Measurements from ENCODE around the gene MYO1E. TPM values are rescaled to one million over a fixed set of nuclear protein-coding genes. Genes with fewer than 3 reads are reported as not detected.

MYO1E gene
- total RNA-seq, 4 donors from 2014 or later, result 245 to 380 (median 268) TPM

DNA sequence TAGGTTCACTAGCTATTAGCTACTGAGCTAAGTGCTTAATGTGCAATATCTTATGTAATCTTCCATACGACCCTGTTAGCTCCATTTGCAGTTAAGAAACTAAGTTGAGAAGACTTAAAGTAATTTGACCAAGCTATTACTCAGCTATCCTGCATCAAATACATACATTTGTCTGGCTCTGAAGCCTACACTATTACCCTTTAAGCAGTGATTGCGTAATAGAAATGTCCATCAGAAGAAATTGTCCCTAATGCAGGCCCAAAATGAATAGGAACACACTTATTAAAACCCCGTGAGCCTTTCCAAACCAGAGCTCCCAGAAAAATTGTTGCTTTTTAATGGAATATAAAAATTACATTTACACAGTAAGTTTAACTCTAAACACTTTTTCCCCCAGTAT is 5.3 kb upstream of the MYO1E start:
- Histone ChIP-seq H3K27me3 (no peaks in the 10 kb centered on the region), H3K9me3 (no peaks in the 10 kb centered on the region), H3K4me3 (no peak overlapping the region), H3K4me1 (no peaks in the 10 kb centered on the region), H3K36me3 (no peaks in the 10 kb centered on the region), H3K27ac (no peak overlapping the region)
- TF ChIP-seq, protein P1, sequence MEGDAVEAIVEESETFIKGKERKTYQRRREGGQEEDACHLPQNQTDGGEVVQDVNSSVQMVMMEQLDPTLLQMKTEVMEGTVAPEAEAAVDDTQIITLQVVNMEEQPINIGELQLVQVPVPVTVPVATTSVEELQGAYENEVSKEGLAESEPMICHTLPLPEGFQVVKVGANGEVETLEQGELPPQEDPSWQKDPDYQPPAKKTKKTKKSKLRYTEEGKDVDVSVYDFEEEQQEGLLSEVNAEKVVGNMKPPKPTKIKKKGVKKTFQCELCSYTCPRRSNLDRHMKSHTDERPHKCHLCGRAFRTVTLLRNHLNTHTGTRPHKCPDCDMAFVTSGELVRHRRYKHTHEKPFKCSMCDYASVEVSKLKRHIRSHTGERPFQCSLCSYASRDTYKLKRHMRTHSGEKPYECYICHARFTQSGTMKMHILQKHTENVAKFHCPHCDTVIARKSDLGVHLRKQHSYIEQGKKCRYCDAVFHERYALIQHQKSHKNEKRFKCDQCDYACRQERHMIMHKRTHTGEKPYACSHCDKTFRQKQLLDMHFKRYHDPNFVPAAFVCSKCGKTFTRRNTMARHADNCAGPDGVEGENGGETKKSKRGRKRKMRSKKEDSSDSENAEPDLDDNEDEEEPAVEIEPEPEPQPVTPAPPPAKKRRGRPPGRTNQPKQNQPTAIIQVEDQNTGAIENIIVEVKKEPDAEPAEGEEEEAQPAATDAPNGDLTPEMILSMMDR (IDR thresholded peaks at IDR 0.05), result no peak
- TF ChIP-seq POLR2A (IDR thresholded peaks at IDR 0.05), result no peak
- DNase-seq, result no peak

DNA sequence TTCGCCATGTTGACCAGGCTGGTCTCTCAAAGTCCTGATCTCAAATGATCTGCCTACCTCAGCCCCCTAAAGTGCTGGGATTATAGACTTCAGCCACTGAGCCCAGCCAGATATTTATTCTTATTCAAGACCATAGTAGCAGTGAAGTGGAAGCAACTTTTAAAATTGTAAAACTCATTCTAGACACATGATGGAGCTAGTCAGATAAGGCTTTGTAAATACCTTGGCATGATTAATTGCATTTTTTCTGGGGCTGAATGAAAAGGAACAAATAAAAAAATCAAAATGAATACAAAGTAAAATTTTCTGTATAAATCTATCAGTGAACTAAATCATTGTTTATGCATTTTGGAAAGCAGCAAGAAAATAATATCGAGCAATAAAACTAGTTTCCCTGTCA is 4.1 kb upstream of the MYO1E start:
- no peaks in the 10 kb centered on the region for H3K9me3 ChIP-seq
- no peak for DNase-seq
- H3K27me3 ChIP-seq, result no peaks in the 10 kb centered on the region
- TF ChIP-seq, protein P1 (IDR thresholded peaks at IDR 0.05), result peak in 3 of 6 experiments; percentile 23 to 35 (median 26)
- TF ChIP-seq POLR2A (IDR thresholded peaks at IDR 0.05), result no peak
- no peaks in the 10 kb centered on the region for H3K36me3 ChIP-seq
- H3K4me3 ChIP-seq, result no peak overlapping the region
- H3K27ac ChIP-seq, result no peak overlapping the region
- H3K4me1 ChIP-seq, result no peaks in the 10 kb centered on the region

DNA sequence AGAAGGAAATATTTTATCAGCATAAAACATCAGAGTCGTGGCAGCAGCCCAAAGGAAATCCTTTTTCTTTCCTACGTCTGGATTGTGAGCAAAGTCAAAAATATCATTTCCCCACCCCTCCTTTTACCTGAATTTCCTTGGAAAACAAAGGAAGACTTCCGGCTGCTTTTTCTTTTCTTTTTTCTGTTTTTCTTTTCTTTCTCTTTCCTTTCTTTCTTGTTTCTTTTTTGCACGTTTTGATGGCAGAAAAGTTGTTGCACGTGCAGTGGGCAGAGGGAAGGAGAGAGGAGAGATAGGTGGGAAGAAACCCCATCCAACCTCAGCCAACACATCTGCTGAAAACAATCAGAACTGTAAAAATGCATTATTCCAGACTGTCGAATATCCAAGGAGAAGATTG is 544 bp upstream of the MYO1E start:
- H3K27ac ChIP-seq, result peak overlapping the region; percentile 85 to 96 (median 91)
- H3K36me3 ChIP-seq, result no peaks in the 10 kb centered on the region
- no peaks in the 10 kb centered on the region for H3K27me3 ChIP-seq
- H3K4me1 ChIP-seq, result peaks cover 0 to 12% (median 4%) of the 10 kb centered on the region in 4 donors
- DNase-seq, result no peak
- TF ChIP-seq, protein P1 (IDR thresholded peaks at IDR 0.05), result no peak
- TF ChIP-seq POLR2A (IDR thresholded peaks at IDR 0.05), result no peak
- peak overlapping the region; percentile 67 to 99 (median 84) for H3K4me3 ChIP-seq
- no peaks in the 10 kb centered on the region for H3K9me3 ChIP-seq

DNA sequence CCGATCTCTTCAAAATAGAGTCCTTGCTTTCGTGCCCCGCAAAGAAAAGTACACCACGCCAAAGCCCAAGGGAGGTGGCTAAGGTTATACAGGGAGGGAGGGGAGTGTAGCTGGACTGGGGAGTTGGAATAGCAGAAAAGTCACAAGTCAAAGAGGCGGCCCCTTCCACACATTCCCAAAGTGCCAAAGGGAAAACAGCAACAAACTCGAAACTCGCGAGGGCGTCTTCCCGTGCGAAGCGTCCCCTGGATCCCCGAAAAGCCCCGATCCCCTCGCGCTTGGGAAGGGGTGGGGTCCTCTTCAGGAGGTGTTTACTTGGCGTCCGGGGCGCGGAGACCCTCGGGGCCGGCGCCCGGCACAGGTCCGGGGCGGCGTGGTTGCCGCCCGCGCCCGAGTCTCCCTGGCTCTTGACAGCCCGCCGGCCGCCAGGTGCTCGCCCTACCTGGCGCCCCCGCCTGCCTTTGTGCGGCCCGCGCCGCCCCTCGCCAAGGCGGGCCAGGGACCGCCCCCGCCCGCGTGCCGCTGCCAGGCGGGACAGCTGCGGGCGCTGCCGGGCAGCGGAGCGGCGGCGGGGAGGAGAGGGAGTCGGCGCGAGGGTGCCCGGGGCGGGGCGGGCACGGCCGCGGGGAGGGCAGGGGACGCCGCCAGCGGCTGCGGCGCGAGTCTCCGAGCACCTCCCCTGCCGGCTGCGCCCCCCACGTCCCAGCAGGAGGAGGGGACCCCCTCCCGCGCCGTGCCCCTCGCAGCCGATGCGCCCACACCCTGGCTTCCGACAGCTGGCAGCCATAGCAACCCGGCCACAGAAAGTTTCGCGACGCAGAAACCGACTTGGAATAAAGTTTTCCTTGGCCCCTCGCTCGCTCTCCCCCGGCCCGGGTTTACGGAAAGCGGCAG is 966 bp downstream of the MYO1E start:
- Histone ChIP-seq H3K9me3 (no peaks in the 10 kb centered on the region), H3K4me1 (peaks cover 0 to 12% (median 4%) of the 10 kb centered on the region in 4 donors), H3K27ac (peak overlapping the region; percentile 85 to 96 (median 91)), H3K4me3 (peak overlapping the region; percentile 67 to 99 (median 84)), H3K27me3 (no peaks in the 10 kb centered on the region), H3K36me3 (no peaks in the 10 kb centered on the region)
- peak in 2 of 3 donors; percentile 59 to 77 for DNase-seq
- no peak for TF ChIP-seq POLR2A (IDR thresholded peaks at IDR 0.05)
- TF ChIP-seq, protein P1 (IDR thresholded peaks at IDR 0.05), result peak in 2 of 6 experiments; percentile 19 to 24

DNA sequence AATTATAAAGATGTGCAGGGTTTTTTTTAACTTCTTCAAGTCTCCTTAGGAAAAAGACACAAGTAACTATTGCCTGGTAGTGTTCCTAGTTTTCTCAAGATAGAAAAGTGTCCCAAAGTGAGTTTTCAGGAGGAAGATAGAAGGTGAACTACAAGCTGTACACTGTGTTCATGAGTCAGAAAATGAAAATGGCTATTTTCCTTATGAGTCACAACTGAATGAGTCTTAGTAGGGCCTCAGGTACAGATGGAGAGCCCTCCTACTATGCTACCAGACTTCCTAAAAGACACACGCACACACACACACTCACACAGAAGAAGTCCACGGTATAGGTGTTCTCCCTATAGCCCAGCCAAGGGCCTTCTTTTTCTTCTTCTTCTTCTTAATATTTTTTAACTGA is 3.1 kb downstream of the MYO1E start:
- TF ChIP-seq, protein P1 (IDR thresholded peaks at IDR 0.05), result no peak
- no peak for TF ChIP-seq POLR2A (IDR thresholded peaks at IDR 0.05)
- Histone ChIP-seq H3K27me3 (no peaks in the 10 kb centered on the region), H3K9me3 (no peaks in the 10 kb centered on the region), H3K4me1 (peaks cover 0 to 12% (median 4%) of the 10 kb centered on the region in 4 donors), H3K4me3 (peak overlapping the region in 1 of 4 donors; percentile 99), H3K36me3 (no peaks in the 10 kb centered on the region), H3K27ac (peak overlapping the region in 1 of 4 donors; percentile 85)
- no peak for DNase-seq
